Measurements from ENCODE around the gene PLPP1. TPM values are rescaled to one million over a fixed set of nuclear protein-coding genes. Genes with fewer than 3 reads are reported as not detected.
"Not testable (repeated sequence)": the region's sequence is repeated elsewhere in the genome, so short reads cannot be mapped to it uniquely, and the experiment has no call there.

Gene PLPP1
- total RNA-seq, 2 donors from 2014 or later: 56.8 to 87.8 TPM

GRCh38 chr5:55551904-55552303 lies 17.1 kb upstream of the PLPP1 start:
- intact Hi-C loops (cut with DNase I): no loop called here
- ATAC-seq (no peak), DNase-seq (no peak)

GRCh38 chr5:55551358-55551757 lies 16.6 kb upstream of the PLPP1 start:
- ATAC-seq (no peak), DNase-seq (no peak)
- intact Hi-C loops (cut with DNase I): no loop called here

GRCh38 chr5:55547781-55548180 lies 13.0 kb upstream of the PLPP1 start:
- ATAC-seq (no peak), DNase-seq (no peak)
- intact Hi-C loops (cut with DNase I): no loop called here

- DNase-seq (no peak), ATAC-seq (no peak)
- intact Hi-C loops (cut with DNase I): no loop called here
Measured at GRCh38 chr5:55546947-55547346, 12.2 kb upstream of the PLPP1 start.

GRCh38 chr5:55544341-55544740 lies 9.6 kb upstream of the PLPP1 start:
- intact Hi-C loops (cut with DNase I): no loop called here
- ATAC-seq: no peak
- no peak for DNase-seq

GRCh38 chr5:55541056-55541635 lies 6.4 kb upstream of the PLPP1 start:
- intact Hi-C loops (cut with DNase I): no loop called here
- no peak for ATAC-seq
- no peak for DNase-seq

- intact Hi-C loops (cut with DNase I): no loop called here
- ATAC-seq (no peak), DNase-seq (no peak)
Measured at GRCh38 chr5:55540525-55540924, 5.8 kb upstream of the PLPP1 start.

GRCh38 chr5:55540024-55540423 lies 5.3 kb upstream of the PLPP1 start:
- intact Hi-C loops (cut with DNase I): no loop called here
- ATAC-seq: no peak

GRCh38 chr5:55538661-55539060 lies 3.9 kb upstream of the PLPP1 start:
- intact Hi-C loops (cut with DNase I): loop anchor here in 1 of 2 donors (10.0 kb wide), 2 partner anchors 96 to 146 kb away; no protein-coding TSS in a partner anchor
- ATAC-seq (no peak), DNase-seq (no peak)

More at GRCh38 chr5:55540024-55540423, 5.3 kb upstream of the PLPP1 start:
- no peak for DNase-seq

GRCh38 chr5:55537315-55537714 lies 2.6 kb upstream of the PLPP1 start:
- ATAC-seq, DNase-seq: not testable (repeated sequence)
- intact Hi-C loops (cut with DNase I): loop anchor here in 1 of 2 donors (10.0 kb wide), 2 partner anchors 97 to 147 kb away; no protein-coding TSS in a partner anchor

GRCh38 chr5:55535199-55535905 lies 588 bp upstream of the PLPP1 start:
- intact Hi-C loops (cut with DNase I): loop anchor here in 1 of 2 donors (10.0 kb wide), 2 partner anchors 99 to 149 kb away; no protein-coding TSS in a partner anchor
- DNase-seq (no peak), ATAC-seq (peak; percentile 4 to 37)

- intact Hi-C loops (cut with DNase I): loop anchor here in 1 of 2 donors (5.0 to 10.0 kb wide), 4 partner anchors 69 to 151 kb away; no protein-coding TSS in a partner anchor
- peak; percentile 62 to 73 for ATAC-seq
- no peak for DNase-seq
Measured at GRCh38 chr5:55533521-55534435, 986 bp downstream of the PLPP1 start.

GRCh38 chr5:55530669-55531068 lies 4.1 kb downstream of the PLPP1 start:
- DNase-seq (no peak), ATAC-seq (no peak)
- intact Hi-C loops (cut with DNase I): loop anchor here in 1 of 2 donors (5.0 to 10.0 kb wide), 4 partner anchors 72 to 154 kb away; no protein-coding TSS in a partner anchor

- intact Hi-C loops (cut with DNase I): no loop called here
- DNase-seq: no peak
- ATAC-seq: no peak
Measured at GRCh38 chr5:55524816-55525215, 9.9 kb downstream of the PLPP1 start.

GRCh38 chr5:55523293-55523692 lies 11.5 kb downstream of the PLPP1 start:
- intact Hi-C loops (cut with DNase I): no loop called here
- ATAC-seq (no peak), DNase-seq (no peak)

GRCh38 chr5:55521881-55522280 lies 12.9 kb downstream of the PLPP1 start:
- DNase-seq (no peak), ATAC-seq (no peak)
- intact Hi-C loops (cut with DNase I): no loop called here

- DNase-seq (no peak), ATAC-seq (no peak)
- intact Hi-C loops (cut with DNase I): no loop called here
Measured at GRCh38 chr5:55520117-55520839, 14.5 kb downstream of the PLPP1 start.

- intact Hi-C loops (cut with DNase I): loop anchor here in 1 of 2 donors (10.0 kb wide), 1 partner anchor 74 kb away; no protein-coding TSS in a partner anchor
- DNase-seq (no peak), ATAC-seq (no peak)
Measured at GRCh38 chr5:55518831-55519390, 15.9 kb downstream of the PLPP1 start.

Data from left cardiac atrium (tissue), 4 donors.